Medulla oblongata (tissue), 1 donor: Measurements from ENCODE around the gene PERCC1.
"Not testable (repeated sequence)": the region's sequence is repeated elsewhere in the genome, so short reads cannot be mapped to it uniquely, and the experiment has no call there.

Source experiments
- DNase-seq: peaks from one replicate; pipeline ENCODE4 v3.0.0-alpha.2; 2015; ENCODE audit errors: extremely low spot score

PERCC1 gene

DNA sequence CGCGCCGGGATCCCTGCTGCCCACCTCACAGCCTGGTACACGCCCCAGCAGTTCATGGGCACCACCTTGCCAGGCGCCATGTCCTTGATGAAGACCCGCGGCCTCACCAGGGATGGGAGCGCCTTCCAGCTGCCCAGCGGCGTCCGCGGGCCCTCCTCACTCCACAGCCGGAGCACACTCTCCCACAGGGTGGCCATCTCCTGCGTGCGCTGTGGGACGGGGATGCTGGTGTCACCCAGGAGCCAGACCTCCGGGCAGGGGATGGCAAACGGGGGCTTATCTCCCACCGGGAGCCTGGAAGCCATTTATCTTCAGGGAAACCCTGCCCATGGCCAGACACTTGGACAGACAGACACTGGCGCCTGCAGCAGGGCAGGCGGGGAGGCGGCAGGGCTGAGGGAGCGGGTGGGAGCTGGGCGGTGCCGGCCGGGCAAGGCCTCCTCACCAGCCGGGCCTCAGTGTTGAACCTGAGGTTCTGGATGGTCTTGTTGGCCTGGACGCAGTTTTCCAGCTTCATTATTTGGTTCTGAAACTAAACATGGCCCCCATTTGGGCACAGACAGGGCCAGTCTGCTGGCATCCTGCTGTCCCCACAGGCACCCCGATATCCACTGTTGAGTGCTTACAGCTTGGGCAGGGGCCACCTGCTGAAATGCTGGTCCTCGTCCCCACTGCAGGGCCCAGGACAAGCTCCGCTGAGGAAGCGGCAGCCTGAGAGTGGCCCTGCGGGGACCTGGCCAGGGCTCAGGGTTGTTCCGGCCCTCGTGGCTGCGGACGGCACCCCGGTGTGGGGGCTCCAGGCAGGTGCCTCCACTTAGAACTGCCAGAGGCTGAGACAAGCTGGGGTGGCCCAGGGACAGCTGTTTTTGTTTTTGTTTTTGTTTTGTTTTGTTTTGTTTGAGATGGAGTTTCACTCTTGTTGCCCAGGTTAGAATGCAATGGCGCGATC, 4.0 kb downstream of the PERCC1 start:
- DNase-seq = no peak

DNA sequence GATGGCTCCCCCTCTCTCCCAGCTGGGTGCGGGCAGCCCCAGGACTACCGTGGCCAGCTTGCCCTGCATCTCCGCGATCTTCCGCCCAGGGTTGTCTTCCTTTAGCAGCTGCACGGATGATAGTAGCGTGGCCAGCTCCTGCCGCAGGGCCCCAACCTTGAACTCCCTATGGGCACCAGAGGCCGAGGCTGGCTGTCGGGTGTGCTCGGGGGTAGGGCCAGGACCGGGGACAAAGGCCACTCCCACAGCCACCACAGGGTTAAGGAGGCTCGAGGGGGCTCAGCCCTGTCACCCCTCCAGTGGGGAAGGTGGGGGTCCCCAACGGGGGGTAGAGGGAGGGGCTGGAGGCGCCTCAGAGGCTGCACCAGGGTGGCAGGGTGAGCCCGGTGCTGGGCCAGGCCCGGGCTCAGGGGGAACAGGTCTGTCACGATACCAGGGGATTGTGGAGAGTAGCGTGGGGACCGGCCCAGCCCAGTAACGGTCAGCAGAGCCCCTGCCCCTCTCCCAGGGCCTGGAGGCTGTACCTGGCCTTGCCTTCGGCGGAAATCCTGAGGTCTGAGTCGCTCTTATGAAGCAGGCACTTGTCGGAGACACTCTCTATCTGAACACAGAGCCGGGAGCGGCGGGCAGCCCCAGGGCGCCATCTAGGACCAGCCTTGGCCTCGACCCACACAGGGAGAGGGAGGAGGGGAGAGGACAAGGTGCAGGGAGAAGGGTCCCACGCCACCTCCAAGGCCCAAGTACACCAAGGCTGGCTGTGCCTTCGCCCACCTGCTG, 5.2 kb downstream of the PERCC1 start:
- no peak for DNase-seq

DNA sequence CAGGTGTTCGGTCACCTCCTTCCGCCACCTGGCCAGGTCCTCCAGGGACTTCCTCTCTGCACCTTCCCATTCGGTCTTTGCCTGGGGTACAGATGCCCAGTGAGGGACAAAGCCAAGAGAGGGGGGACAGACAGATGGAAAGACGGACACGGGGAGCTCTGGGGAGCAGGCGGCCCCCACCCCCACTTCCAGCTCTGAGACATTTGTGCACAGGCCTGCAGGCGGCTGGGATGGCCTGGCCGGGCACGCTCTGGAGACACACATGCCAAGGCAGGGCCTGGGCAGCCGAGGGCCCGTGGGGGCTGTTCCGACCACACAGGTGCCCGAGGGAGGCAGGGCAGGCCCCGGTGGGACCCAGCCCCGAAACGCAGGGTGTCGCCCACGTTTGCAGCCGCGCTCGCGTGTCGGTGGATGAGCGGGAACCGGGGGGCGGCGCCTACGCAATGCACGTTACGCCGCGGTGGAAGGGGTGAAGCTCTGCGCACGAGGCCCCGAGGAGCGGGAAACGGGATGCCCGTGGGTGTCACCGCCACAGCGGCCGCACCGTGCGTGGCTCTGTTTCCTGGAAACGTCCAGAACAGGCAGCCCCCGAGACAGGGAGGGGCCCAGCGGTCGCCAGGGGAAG, 6.0 kb downstream of the PERCC1 start:
- DNase-seq = no peak

DNA sequence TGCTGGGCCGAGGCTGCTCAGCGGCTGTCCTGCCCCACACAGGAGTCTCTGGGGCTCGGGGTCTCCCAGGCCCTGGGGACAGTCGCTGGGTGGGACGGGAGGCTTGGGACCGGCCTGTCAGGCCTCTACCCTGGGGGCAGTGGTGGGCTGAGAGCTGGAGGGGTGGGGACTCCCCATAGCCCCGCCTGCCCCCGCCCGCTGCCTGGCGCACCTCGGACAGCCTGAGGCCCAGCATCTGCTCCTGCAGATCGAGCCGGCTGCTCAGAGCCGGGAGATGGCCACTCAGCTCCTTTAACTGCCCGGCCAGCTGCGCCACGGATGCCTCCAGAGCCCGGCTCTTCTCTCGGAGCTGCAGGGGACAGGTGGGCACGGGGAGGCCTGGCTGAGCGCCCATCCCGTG, 6.7 kb downstream of the PERCC1 start:
- DNase-seq = no peak

DNA sequence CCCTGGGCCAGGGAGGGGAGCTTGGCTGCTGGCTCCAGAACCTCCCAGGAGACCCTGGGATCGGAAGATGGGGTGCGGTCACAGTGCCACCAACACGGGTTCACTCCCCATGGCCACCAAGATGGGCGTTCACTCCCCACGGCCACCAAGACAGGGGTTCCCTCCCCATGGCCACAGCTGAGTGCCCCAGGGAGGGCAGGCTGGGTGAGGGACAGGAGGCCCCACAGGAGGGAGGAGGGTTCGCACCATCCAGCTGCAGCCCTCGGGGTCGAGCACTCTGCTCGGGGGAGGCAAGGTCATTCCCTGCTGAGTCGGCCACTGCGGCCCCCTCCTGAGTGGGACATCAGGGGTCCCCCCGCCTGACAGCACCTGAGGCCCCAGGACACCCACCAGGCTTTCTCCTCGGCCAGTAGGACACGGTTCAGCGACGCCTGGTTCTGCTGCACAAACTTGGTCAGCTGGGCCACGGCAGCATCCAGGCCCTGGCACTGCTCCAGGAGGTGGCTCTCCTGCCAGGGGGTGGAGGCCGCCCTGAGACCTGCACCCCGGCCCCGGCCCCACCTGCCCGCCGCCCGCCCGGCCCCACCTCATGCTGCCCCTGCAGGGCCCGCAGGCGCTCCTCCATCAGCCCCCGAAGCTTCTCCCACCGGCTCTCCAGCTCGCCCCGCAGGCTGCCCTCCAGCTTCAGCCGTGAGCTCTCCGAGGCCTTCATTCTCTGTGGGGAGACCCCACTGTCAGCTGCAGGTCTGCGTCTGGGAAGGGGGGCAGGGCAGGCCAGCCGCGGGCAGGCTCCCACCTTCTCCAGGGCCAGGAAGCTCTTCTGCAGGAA, 7.6 kb downstream of the PERCC1 start:
- no peak for DNase-seq

DNA sequence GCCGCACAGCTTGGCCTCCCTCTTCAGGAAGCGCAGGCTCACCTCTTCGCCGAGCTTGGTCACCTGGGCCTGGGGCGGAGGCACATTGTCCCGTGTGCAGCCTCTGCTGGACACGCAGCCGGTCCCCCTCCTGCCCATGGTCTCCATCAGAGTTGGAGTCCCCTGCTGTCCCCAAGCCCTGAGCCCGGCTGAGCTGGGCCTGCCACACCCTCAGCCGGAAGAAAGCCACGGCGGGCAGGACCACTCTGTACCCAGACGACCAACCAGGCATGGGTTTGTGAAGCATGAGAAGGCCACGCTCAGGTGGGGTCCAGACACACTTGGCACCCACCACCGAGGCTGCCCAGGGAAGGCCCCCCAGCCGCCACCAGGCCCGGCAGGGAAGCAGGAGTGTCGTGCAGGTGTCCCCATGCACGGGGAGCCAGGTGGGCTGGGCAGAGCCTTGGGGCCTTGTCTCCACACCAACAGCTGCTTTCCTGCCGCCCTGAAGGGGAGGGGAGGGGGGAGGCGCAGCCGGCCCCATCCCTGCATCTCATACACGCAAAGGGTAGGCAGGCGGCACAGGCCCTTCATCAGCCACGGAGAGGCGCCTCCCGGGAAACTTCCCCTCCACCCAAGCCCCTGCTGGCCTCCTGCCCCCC, 8.3 kb downstream of the PERCC1 start:
- no peak for DNase-seq

DNA sequence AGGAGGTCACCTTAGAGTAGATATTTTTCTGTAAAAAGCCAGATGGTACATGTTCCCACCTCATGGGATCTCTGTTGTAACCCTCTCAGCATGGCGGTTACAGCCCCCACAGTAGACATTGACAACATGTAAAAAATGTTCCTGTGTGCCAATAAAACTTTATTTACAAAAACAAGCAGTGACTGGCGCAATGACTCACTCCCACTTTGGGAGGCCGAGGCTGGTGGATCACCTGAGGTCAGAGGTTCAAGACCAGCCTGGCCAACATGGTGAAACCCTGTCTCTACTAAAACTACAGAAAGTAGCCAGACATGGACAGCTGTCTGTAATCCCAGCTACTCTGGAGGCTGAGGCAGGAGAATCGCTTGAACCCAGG, 8.8 kb downstream of the PERCC1 start:
- DNase-seq = not testable (repeated sequence)

DNA sequence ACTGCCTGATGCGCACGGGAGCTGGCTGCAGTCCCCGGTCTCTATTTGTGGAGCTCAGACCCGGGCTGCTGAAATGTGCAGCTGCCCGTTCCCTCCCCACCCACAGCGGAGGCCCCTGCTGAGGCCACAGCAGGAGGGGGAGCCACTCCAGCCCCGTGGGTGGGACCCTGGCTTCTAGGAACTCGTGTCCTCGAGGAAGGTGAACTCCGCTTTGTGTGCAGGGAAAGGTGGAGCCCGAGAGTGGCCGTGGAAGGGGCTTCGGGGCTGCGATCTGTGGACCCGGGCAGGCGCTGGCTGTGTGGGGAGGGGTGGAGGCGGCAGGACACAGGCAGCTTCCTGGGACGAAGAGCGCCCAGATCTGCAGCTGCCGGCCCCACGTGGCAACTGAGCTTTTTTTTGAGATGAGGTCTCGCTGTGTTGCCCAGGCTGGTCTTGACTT, 10.5 kb downstream of the PERCC1 start:
- no peak for DNase-seq

DNA sequence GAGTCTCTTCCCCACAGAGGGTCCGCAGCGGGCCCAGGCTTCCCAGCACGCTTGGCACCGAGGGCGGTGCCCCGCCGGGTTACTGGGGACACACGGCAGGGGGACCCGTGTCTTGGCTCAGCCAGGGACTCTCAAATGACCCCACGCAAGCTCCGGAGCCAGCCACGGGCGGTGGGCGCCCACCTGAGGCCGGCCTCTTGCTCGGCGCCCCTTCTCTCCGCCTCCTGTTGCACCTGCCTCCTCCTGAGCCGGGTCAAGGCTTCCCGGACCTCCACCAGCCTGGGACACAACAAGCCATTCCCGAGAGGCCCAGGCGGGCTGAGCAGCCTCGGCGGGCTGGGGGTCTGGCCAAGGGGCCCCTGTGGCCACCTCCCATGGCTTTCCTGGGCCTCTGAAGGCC, 11.8 kb downstream of the PERCC1 start:
- no peak for DNase-seq

DNA sequence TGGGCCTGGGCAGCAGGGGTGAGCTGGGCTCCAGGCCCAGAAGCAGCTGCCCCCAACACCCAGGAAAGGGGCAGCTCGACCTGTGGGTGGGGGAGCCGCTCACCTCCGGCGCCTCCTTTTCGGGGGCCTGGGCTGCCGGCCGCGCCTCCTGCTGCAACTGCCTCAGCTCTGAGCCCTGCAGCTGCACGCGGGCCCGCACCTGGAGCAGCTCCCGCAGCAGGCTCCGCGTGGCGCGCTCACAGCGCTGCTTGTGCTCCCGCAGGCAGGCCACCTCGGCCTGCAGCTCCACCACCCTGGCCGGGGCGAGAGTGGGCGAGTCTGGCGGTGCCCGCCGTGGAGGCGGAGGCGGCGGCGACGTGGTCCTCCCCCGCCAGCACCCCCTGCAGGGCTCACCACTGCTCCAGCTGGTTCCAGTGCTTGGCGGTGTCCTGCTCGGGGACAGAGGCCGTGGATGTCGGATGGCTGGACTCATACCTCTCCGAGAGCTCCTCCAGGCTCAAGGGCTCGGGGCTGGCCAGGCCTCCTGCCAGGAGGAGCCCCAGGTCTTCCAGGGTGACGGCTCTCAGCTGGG, 12.6 kb downstream of the PERCC1 start:
- DNase-seq = no peak

DNA sequence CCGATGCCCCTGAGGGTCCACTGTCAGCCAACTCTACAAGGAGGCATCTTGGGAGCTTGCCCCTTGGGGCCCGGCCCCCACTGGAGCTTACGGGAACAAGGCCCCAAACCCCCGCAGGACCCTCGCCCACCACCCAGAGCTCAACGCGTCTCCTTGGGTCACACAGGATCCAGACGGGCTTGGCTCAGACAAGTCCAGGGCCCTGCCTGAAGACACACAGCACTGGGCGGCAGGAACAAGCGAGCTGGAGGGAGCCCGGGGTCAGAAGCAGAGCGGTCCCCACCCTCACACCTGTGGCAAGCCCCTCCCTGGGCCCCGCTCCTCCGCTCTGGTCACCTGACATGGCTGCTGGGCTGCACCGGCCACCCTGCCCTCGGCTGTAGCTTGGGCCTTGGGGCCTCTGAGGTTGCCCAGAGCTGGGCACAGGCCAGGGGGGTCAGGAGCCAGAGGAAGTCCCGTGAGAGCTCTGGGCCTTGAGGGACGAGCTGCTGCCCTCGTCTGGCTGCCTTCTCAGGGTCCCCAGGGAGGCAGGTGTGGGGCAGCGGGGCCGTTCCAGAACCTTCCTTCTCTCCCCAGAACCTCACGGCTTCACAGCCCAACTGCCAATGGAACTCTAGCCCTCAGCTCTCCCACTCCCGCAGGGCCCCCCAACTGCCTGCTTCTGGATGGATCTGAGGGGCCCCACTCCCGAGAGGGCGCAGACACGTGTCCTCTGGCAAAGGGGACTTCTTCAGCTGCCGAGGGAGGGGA, 13.3 kb downstream of the PERCC1 start, which contains the start of gene CCDC154:
TSS of gene CCDC154 (minus strand) at position 577 of the 750 bp plus-strand sequence. CDS start at position 343, 234 bp downstream.
- no peak for DNase-seq

DNA sequence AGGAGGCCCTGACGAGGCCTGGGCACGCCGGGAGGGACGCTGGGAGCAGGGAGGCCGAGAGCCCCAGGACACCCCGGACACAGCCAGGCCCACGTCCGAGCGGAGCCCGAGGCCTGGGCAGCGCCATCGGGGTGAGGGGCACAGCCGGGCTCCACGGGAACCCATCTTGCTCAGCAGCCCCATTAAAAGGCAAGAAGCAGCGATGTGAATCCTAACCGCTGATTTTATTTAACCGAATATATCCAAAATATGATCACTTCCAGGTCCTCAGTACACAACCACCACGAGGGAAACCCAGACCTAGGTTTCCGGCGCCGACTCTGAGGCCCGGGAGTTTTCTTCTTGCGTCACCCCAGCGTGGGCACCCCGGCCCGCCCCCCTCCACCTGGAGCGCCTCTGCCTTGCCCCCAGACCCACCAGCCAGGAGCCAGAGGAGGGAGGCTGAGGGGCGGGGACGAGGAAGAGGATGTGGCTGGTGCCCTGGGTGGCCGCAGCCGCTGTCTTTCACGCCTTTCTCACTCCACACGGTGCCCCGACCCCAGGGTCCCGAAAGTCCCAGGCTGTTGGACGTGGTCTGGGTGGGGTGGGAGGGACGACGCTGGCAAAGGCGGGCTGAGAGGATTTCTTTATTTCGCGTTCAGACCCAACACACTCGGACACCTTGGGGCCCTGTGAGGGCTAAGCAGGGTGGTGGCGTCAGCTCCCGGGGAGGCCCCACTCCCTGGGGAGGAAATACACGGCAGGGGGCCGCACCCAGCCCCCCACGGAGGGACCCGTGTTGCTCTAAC, 14.0 kb downstream of the PERCC1 start:
- DNase-seq = no peak

DNA sequence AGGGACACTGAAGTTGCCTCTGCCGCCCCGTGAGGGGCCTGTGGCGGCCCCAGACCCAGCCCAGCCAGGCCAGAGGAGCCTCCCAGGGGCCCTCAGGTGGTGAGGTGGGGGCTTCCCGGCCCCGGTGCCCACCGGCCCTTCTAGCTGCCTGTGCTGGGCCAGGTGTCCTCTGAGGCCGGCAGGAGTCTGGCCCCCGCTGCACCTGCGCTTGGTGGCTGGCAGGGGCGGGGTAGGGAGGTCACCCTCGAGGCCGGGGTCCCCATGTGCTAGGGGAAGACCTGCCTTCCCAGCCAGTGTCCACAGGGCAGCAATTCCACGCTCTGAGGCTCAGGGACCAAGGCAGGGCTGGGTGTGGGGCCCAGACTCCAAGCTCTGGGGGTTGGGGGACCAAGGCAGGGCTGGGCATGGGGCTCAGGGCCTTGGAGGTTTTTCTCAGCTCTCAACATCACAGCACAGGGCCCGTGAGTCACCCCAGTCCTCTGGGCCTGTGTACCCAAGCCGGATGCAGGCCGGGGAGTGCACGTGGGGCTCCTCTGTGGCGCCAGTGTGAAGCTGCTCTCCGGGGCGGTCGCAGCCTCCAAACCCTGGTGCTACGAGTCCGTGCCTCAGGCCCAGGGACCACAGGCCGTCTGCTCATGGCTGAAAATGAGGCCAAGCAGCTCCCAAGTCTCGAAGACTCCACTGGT, 14.8 kb downstream of the PERCC1 start:
- no peak for DNase-seq

DNA sequence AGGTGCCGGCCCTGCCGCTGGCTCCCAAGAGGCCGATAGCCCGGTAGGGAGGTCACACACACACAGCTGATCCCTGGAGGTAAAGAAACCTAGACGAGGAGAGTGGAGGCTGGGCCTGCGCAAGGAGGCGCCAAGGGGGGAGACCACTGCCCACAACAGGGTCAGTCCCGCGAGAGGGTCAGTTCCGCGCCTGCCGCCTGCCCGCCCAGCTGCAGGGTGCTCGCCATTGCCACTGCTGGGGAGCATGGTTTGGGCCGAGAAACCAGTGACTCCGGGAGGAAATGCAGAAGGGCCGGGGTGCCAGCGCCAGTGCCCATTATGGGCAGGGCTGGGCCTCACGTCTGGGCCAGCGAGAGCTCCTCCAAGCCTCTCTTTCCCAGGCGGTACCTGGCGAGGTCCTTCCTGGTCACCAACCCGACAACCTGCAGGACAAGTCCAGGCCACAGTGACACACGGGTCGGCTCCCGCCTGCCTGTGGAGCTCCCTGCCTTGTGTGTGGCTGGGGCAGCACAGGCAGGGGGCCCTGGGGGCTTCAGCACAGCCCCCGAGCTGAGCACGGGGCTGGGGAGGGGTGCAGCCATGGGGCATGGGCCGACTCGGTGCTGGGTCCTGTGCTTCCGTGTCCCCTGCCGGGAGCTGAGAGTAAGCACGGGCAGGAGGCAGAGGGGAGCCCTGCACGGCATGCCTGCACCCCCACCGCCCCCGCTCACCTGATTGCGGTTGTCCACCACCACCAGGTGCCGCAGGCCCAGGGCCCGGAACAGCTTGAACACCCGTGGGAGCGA, 15.6 kb downstream of the PERCC1 start:
- DNase-seq = no peak

DNA sequence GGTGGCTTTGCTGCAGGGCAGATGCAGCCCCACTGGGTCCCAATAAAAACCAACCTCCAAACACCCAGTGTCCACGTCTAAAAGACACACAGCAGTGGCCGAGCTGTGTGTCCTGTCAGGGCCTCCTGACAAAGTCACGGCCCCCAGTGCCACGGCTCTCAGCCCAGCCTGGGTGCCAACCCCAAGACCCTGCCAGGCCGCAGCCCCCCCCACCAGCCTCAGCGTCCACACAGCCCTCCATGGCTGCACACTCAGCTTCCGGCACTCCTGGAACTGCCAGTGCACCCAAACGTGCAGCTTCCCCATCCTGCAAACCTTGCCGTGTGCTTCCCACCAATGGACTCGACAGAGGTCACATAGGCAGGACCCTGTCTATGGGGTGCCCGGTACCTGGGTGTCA, 17.1 kb downstream of the PERCC1 start:
- no peak for DNase-seq

DNA sequence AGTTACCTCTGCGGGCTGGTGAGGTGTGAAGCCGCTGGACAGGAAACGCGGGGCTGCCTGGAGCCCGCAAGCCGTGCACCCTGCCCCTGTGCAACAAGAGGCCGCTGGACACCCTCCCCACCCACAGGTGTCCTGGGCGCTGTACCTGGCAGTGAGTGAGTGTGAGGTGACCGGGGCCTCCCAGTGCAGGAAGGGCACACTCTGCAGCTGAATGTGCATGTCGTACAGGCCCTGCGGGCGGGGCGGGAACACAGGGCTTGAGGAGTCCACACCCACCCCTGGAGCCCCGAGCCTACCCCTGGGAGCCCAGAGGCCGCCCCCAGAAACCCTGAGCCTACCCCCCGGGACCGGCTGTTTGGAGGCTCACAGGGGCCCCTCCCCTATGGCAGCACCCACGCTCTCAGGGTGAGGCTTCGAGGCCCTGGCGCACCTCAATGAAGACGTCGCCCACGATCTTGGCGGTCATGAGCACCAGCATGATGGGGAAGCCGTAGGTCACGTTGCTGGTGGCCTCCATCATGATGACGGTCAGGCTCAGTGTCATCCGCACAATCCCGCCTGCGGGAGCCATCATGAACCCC, 17.7 kb downstream of the PERCC1 start:
- DNase-seq = no peak

DNA sequence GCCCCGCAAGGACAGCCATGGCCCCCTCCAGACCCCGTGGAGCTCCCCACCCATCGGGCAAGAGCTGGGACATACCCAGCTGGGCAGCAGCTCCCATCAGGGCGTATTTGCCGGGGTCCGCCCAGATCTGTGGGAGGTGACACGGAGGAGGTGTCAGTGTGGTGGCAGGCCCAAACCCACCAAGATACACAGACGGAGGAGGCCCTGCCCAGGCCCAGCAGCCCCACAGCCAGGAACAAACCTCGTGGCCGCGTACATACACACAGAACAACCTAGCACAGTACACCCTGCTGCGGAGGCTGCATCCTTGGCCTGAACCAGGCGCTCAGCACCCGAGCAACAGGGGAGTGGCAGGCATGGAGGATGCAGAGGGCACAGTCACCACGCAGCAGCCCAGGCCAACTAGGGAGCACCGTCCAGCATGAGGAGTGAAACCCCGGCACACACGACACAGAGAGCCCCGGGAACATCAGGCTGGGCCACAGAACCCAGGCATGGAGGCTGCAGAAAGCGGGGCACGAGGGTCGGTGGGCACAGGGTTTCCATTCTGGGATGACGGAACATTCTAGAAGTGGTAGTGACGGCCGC, 18.4 kb downstream of the PERCC1 start:
- DNase-seq = no peak
